ENCODE results near the gene CHD8.

DNA sequence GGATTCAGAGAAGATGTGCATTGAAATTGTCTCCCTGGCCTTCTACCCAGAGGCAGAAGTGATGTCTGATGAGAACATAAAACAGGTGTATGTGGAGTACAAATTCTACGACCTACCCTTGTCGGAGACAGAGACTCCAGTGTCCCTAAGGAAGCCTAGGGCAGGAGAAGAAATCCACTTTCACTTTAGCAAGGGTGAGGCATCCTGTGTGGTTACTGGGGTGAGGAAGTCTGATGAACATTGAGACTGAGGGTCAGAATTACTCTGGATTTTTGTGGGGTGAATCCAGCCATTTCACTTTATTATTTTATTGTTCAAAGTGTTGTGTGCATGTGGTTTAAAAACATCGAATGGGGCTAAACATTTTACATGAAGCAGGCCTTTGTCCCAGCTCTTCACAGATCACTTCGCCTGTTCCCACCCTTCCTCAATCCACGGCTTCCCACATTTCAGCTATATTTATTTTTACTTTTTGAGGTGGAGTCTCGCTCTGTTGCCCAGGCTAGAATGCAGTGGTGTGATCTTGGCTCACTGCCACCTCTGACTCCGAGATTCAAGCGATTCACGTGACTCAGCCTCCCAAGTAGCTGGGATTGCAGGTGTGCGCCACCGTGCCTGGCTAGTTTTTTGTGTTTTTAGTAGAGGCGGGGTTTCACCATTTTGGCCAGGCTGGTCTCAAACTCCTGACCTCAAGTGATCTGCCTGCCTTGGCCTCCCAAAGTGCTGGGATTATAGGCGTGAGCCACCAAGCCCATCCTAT, 112.7 kb downstream of the CHD8 start:
- TF ChIP-seq, protein P1, sequence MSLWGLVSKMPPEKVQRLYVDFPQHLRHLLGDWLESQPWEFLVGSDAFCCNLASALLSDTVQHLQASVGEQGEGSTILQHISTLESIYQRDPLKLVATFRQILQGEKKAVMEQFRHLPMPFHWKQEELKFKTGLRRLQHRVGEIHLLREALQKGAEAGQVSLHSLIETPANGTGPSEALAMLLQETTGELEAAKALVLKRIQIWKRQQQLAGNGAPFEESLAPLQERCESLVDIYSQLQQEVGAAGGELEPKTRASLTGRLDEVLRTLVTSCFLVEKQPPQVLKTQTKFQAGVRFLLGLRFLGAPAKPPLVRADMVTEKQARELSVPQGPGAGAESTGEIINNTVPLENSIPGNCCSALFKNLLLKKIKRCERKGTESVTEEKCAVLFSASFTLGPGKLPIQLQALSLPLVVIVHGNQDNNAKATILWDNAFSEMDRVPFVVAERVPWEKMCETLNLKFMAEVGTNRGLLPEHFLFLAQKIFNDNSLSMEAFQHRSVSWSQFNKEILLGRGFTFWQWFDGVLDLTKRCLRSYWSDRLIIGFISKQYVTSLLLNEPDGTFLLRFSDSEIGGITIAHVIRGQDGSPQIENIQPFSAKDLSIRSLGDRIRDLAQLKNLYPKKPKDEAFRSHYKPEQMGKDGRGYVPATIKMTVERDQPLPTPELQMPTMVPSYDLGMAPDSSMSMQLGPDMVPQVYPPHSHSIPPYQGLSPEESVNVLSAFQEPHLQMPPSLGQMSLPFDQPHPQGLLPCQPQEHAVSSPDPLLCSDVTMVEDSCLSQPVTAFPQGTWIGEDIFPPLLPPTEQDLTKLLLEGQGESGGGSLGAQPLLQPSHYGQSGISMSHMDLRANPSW (CRISPR knock-in tag; conservative IDR thresholded peaks at IDR 0.05; ENCODE audit: low read depth), result no peak
- TF ChIP-seq, protein P2, sequence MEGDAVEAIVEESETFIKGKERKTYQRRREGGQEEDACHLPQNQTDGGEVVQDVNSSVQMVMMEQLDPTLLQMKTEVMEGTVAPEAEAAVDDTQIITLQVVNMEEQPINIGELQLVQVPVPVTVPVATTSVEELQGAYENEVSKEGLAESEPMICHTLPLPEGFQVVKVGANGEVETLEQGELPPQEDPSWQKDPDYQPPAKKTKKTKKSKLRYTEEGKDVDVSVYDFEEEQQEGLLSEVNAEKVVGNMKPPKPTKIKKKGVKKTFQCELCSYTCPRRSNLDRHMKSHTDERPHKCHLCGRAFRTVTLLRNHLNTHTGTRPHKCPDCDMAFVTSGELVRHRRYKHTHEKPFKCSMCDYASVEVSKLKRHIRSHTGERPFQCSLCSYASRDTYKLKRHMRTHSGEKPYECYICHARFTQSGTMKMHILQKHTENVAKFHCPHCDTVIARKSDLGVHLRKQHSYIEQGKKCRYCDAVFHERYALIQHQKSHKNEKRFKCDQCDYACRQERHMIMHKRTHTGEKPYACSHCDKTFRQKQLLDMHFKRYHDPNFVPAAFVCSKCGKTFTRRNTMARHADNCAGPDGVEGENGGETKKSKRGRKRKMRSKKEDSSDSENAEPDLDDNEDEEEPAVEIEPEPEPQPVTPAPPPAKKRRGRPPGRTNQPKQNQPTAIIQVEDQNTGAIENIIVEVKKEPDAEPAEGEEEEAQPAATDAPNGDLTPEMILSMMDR (IDR thresholded peaks at IDR 0.05), result no peak
